GM21360 (cell line): Measurements from ENCODE around the gene BARHL2.

ENCODE experiments used
- ATAC-seq: cut with Tn5 transposase; IDR thresholded peaks from one replicate; pipeline ENCODE4 v1.9.1; 2021; ENCODE audit warnings: mild to moderate bottlenecking, moderate library complexity; ENCODE audit not compliant: unreplicated experiment

Gene BARHL2

GRCh38 chr1:90716552-90717355, at the start of gene BARHL2:
TSS of gene BARHL2 (minus strand) at chr1:90717302. CDS start at chr1:90717195, 107 bp downstream.
- ATAC-seq = no peak

GRCh38 chr1:90763930-90764329, 46.8 kb upstream of the BARHL2 start:
- ATAC-seq = no peak

DNA sequence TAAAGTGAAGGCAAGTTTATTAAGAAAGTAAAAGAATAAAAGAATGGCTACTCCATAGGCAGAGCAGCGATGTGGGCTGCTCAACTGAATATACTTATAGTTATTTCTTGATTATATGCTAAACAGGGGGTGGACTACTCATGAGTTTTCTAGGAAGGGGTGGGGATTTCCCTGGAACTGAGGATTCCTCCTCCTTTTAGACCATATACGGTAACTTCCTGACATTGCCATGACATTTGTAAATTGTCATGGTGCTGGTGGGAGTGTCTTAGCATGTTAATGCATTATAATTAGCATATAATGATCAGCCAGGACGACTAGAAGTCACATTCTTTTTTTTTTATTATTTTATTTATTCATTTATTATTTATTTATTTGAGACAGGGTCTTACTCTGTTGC, 46.4 kb upstream of the BARHL2 start:
- no peak for ATAC-seq

DNA sequence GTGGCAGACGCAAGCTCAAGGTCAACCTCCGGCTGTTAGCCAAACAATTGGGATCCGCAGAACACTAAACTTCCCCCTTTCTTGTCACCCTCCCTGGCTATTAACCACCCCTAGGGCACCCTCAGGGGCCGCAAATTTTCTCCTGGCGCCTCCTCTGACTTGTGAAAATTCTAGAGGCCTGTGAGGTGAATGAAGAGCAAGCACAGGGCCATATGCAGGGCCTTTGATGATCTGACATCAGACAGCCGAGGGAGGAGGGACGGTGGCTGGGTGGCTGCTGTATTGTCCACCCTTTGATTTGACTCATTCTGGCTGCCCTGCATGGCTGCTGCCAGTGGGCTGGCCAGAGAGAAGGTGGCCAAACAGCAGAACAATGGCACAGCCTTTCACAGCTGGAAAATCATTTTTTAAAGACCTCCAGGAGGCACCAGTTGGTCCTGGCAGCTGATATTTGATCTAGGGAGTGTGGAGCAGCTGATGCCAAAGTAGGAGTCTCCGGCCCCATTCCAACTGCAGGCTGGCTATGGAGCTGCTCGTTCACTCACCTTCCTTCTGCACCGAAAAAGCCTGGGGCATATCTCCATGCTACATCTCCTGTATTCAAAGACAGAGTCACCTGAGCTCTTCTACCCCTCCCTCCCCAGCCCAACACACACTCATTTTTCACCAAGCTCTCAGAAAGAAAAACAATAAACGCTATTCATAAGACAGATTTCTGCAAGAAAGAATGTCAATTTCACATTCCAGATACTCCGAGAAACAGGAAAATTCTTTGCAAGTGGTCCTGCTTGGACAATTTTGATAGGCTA, 44.9 kb upstream of the BARHL2 start:
- no peak for ATAC-seq

- no peak for ATAC-seq
Observed at GRCh38 chr1:90761156-90761555, 44.1 kb upstream of the BARHL2 start.

GRCh38 chr1:90753556-90753955, 36.5 kb upstream of the BARHL2 start:
- no peak for ATAC-seq

DNA sequence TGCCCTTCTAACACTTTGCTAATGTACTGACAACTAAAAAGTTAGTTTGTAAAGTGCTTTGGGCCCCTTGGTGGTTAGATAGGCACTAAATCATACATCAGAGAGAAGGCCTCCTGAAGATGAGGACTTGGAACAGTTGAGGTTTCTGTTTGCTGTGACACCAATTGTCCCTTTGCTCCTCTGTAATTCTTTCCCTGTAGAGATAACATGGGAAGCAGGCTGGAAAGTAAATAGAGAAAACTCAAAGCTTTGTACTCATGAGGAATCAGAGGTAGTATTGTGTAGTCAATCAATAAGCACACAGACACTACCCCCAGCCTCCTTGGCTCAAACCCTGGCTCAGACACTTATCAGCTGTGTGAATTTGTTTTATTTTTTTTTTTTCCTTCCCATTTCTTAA, 31.6 kb upstream of the BARHL2 start:
- ATAC-seq = no peak

DNA sequence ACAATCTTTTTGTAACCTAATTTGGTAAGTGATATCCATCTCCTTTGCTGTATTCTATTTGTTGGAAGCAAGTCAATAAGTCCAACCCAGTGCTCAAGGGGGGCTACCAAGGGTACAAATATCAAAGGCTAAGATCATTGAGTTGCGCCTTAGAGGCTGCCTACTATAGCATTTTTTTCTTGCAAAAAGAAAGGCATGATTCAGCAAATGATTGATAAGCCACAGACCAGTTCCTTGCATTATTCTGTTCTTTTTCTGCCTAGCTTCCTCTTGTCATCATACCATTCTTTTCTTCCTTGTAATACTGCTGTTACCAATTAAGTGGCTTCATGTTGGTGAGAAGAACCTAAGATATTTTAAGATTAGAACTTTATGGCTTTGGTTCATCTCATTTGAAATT, 29.8 kb upstream of the BARHL2 start:
- no peak for ATAC-seq

- ATAC-seq = no peak
Observed at GRCh38 chr1:90745972-90746371, 28.9 kb upstream of the BARHL2 start.

DNA sequence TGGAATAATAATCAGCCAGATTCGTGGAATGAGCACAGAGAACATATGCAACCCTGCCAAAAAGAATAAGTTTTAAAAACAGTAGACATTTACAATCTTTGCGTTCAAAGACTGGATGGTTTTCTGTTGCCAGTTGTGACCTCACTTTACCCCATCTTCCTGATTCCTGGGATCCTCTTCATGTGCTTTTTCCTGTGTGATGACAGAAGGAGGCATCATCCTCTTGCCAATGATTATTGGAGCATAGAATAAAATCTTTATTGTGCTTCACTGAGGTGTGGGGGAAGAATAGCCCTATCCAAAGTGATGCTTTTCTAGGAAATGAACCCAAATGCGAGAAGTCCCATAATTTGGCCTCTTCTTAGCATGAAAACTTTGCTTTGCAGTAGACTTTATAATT, 15.0 kb upstream of the BARHL2 start:
- ATAC-seq = no peak

DNA sequence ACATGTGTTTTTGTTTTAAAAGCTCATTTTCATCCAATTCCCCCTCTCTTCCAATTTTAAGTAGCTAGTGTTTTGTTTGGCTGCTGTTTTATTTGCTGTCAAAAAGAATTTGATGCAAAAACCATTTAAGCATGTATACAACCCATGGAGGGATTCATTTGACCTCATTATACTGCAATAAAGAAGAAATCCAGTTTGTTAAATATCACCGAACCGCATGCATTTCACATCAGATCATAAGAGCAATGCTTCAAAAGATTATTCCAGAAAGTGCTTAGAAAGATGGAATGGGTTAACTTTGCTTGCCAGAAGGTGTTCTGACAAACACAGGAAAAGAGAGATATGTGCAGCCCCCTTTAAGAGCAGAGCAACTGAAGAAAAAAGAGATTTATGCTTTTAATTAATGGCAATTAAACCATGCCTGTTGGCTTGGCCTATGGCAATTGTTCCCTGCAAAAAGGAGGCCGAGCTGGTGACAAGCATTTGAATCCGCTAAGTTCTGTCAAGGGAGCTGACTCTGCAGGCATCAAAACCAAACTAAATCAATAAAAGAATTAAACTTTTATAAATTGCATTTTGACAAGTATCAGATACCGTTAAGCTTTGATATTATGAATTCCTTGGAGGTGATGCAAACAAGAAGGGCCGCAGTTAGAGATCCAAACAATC, 14.4 kb upstream of the BARHL2 start:
- ATAC-seq = no peak

DNA sequence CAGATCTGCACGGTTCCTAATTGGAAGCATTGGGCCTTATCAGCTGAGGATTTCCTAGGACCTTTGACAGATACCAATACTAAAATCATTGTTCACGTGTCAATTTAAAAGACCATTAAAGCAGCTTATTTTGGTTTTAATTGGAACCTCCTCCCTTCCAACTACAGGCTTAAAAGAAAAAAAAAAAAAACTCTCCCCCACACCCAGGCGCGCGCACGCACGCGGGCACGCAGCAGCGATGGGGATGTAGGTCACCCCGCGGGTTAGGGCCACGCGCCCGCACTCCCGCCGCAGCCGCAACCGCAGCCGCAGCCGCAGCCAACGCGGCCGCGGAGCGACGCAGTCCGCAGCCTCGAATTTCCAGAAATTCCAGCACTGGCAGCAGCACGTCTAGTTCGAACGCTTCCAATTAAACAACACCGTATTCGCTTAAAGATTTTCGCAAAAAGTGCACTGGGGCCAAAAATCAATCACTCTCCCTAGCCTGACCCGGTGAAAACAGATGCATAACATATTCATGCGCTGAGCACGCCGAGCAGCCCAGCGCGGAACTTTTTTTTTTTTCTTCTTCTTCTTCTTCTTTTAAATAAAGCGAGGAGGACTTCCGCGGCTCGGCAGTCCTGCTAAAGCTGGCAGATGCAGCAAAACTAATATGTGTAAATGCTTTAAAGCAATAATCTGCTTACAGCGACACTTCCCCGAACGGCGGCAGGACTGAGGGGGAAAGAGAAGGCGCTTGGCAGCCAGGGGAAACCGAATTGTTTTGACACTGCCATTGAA, 13.3 kb upstream of the BARHL2 start:
- ATAC-seq = no peak

DNA sequence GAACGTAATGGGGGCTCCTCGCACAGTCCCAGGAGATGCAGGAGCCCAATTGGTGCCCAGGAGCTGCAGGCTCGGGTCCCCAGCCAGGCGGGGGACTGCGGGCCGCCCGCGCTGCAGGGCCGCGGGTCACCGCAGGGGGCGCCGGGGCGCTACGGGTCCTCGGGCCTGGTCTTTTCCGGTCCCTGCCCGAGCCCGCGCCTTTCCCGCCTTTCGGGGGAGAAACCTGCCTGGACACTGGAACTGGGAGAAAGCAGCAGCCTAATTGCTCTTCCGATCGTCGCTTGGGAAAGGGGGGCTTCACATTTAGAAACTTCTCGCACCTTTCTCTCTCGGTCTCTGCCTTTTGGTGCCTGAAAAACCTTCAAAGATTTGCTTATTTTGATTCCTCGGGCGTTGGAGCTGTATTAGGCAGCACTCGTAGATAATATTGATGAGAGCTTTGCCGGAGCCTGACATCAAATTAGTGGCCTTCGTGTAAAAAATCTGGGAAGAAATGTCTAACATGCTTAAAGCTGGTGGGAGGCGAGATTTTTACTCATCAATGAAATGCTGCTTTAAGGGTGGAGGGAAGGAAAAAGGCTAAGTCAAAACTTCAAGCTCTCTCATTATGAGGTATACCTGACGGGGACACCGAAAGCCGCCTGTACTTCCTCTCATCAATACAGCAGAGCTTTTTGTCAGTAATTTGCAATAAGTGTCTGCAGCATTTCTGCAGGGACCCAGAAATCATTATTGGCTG, 12.6 kb upstream of the BARHL2 start:
- no peak for ATAC-seq

- no peak for ATAC-seq
Observed at GRCh38 chr1:90728502-90729287, 11.6 kb upstream of the BARHL2 start.

DNA sequence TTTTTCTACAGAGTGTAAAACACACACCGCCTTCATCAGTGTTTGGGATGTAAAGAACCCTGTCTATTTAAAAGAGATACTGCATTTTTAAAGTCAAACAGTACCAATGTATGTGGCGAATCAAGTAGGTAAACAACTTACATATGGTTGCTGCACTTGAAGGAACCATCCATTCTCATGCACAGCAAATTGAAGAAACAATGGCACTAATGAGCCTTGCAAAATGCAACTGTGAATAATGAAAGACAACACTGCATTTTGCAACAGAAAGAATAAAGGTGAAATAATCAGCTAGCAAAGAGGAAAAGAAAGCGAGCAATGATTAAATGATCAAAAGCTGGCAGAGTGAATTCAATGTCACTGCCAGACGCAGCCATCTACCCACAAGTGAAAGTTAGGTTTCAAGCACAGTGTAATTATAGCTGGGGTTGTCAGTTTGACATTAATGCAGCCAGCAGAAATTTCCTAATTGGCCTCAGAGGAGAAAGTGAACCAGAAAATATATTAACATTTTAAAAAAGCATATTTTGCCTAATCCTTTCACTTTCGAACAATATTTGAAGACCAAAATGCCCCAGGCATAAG, 10.9 kb upstream of the BARHL2 start:
- ATAC-seq = no peak

DNA sequence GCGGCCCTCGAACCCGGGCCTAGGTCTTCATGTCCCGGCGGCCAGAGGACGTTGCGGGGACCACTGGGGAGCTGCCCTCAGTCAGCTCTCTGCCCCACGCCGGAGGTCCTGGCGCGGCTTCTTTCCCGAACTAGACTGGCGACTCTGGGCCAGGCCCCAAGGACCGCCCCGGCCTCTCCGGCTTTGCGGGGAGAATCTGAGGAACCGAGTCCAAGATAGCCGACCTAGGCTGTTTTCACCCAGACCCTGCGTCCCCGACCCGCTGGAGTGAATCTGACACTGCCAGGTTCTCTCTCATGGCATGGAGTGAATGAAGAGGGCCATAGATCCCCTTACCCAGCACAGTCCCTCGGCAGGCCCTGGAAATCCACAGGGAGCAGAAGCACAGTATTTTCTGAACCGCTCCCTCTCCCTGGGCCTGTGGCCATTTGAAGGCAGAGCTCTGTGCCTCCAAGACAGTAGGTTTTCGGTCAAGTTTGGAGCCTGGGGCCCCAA, 9.9 kb upstream of the BARHL2 start:
- ATAC-seq = no peak

DNA sequence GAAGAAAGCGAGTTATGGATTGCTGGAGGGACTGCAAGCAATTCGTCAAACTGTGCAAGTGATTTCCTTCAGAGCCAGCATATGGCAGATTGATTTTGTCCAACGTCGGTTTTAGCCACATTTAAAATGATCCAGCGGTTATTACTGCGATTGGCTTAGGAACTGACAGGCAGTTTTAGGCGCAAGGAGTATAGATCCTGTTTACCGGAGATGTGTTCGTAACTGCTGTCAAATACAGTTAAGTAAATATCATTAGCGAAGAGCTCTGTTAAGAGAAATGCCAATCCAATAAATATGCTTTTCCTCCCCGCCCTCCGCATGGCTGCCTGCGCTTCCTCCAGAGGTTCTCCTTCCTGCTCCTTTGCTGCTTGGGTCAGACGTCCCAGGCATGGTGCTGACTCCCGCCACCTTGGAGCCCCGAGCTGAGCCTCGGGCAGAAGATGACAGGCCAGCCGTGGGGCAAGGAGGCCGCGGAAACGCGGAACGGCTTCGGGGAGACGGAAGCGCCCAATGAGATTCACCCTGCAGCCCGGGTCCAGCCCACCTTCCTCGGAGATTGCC, 9.4 kb upstream of the BARHL2 start:
- ATAC-seq = no peak

- ATAC-seq = no peak
Observed at GRCh38 chr1:90725657-90726424, 8.7 kb upstream of the BARHL2 start.
